ENCODE measurements around the gene FRMD4A. TPM values are rescaled to one million over a fixed set of nuclear protein-coding genes. Genes with fewer than 3 reads are reported as not detected.

Gene FRMD4A
- total RNA-seq, 2 donors from 2014 or later: 18.9 to 46.1 TPM

DNA sequence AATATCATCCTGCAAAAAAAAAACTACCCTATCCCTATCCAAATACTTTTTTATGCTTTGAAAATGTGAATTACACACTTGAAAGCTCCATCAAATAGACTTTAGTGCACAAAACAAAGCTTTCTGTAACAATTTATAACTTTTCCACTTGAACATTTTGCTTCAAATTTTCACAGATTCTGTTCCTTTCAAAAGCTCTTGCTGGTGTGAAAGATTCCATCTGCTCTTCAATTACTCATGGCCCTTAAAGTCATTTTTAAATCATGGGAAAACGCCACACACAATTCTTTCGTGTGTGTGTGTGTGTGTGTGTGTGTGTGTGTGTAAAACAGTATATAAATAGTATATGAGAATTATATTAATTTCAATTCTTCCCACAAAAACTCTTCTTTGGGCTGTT lies 576.4 kb downstream of the FRMD4A start:
- no peak for DNase-seq
- no peak overlapping the region for H3K27ac ChIP-seq
- intact Hi-C loops (cut with DNase I): no loop called here
- WGBS, 2 donors: 74 to 81% methylated on average over 2 of the region's 2 CpGs
- no peak for TF ChIP-seq POLR2A (IDR thresholded peaks at IDR 0.05)
- TF ChIP-seq, protein P1, sequence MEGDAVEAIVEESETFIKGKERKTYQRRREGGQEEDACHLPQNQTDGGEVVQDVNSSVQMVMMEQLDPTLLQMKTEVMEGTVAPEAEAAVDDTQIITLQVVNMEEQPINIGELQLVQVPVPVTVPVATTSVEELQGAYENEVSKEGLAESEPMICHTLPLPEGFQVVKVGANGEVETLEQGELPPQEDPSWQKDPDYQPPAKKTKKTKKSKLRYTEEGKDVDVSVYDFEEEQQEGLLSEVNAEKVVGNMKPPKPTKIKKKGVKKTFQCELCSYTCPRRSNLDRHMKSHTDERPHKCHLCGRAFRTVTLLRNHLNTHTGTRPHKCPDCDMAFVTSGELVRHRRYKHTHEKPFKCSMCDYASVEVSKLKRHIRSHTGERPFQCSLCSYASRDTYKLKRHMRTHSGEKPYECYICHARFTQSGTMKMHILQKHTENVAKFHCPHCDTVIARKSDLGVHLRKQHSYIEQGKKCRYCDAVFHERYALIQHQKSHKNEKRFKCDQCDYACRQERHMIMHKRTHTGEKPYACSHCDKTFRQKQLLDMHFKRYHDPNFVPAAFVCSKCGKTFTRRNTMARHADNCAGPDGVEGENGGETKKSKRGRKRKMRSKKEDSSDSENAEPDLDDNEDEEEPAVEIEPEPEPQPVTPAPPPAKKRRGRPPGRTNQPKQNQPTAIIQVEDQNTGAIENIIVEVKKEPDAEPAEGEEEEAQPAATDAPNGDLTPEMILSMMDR (IDR thresholded peaks at IDR 0.05): no peak
- no peak for ATAC-seq
- H3K4me3 ChIP-seq: no peak overlapping the region
- H3K4me1 ChIP-seq: peaks cover 15% of the 10 kb centered on the region
- H3K27me3 ChIP-seq: no peaks in the 10 kb centered on the region
- H3K9me3 ChIP-seq: no peaks in the 10 kb centered on the region
- no peaks in the 10 kb centered on the region for H3K36me3 ChIP-seq (replicated peaks in 1 of 2; ENCODE audit: insufficient read depth in 1 of 2, low read depth in 2 of 2)

DNA sequence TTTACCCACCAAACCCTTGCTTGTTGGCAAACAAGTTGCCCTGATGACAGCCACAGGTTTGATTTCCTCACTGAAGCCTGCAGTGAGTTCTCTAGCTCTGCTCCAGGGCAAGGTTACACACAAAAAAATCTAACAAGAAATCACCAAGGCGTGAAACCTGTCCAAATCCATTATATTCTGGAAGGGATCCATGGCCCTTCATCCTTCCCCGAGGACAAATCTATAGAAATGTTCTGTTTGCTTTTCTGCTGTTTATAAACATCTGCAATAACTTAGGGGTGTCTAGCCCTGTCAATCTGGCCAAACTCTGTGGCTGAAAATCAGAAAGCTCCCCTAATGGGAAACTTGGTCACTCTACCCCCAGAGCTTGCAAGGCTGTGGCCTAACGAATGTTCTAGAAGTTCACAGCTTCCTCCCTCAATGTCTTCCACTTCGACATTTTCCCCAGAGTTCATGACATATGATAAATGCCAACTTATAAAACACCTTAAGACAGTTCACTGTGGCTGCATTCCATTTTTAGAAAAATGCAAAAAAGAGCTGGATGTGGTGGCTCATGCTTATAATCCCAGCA lies 579.4 kb downstream of the FRMD4A start:
- Histone ChIP-seq H3K4me1 (no peaks in the 10 kb centered on the region), H3K4me3 (no peak overlapping the region), H3K27me3 (no peaks in the 10 kb centered on the region), H3K9me3 (no peaks in the 10 kb centered on the region), H3K27ac (peak overlapping the region in 2 of 4 donors; percentile 7 to 32), H3K36me3 (replicated peaks in 1 of 2; ENCODE audit: insufficient read depth in 1 of 2, low read depth in 2 of 2) (no peaks in the 10 kb centered on the region)
- TF ChIP-seq, protein P1 (IDR thresholded peaks at IDR 0.05): no peak
- TF ChIP-seq POLR2A (IDR thresholded peaks at IDR 0.05): no peak
- WGBS, 2 donors: 79 to 81% methylated on average over 4 of the region's 4 CpGs
- intact Hi-C loops (cut with DNase I): no loop called here
- ATAC-seq (no peak), DNase-seq (no peak)

DNA sequence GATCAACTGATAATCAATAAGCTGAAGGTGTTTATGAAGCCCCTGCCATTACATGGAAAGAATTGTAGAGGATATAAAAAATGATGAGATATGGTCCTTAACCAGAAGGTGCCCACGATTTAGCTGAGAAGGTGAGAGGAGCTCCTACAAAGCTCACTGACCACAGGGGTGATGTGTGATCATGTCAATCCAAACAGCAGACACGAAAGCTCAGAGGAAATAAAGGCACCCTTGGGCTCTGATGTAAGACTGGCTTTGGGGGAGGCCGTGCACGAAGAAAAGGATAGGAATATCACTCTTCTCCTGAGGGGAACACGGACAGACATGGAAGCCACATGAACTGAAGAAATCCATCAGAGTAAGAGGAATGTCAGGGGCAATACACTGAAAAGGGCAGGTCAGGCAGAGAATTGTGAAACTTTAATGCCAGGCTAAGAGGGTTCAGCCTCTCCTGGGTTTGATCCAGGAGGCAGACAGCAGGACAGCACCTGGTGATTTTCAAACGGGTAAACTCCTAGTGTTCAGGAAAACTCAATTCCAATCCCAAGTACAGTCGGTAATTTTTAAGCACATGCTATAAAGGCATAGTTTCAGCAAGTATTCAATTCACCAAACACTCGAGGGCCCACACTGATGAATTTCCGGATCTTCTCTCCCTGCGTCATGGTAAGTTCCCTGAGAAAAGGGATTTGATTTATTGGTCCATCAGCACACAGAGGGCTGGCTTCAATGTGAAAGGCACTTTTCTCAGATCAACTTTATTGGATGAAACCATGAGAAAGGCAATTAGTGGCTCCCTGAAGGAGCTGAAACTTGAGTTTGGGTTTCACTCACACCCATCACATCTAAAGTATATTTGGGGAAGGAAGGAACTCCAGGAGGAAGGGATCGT lies 580.2 kb downstream of the FRMD4A start:
- WGBS, 2 donors: 67 to 70% methylated on average over 11 of the region's 11 CpGs
- no peak overlapping the region for H3K4me3 ChIP-seq
- no peaks in the 10 kb centered on the region for H3K4me1 ChIP-seq
- no peaks in the 10 kb centered on the region for H3K9me3 ChIP-seq
- peak overlapping the region in 2 of 4 donors; percentile 7 to 32 for H3K27ac ChIP-seq
- intact Hi-C loops (cut with DNase I): no loop called here
- no peaks in the 10 kb centered on the region for H3K36me3 ChIP-seq (replicated peaks in 1 of 2; ENCODE audit: insufficient read depth in 1 of 2, low read depth in 2 of 2)
- no peak for DNase-seq
- H3K27me3 ChIP-seq: no peaks in the 10 kb centered on the region
- TF ChIP-seq POLR2A (IDR thresholded peaks at IDR 0.05): no peak
- TF ChIP-seq, protein P1 (IDR thresholded peaks at IDR 0.05): no peak
- no peak for ATAC-seq

DNA sequence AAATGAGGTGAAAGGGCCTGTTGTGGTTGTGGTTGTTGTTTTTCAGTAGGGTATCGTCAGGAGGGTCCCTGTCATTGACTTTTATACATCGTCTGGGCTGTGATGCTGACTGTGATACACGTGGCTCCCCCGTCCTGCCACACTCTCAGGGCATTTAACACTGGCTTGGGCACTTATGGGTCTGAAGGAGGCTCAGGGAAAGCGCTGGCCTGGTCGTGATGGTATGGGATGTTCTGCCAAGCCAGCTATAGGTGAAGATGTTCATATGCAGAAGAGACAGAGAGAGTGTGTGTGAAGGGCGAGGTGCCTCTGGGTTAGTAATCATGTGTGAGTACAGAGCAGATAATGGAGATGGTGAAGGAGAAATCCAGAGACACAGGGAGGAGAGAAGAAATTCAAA lies 585.5 kb downstream of the FRMD4A start:
- no peaks in the 10 kb centered on the region for H3K36me3 ChIP-seq (replicated peaks in 1 of 2; ENCODE audit: insufficient read depth in 1 of 2, low read depth in 2 of 2)
- DNase-seq (no peak), ATAC-seq (no peak)
- no peak for TF ChIP-seq POLR2A (IDR thresholded peaks at IDR 0.05)
- TF ChIP-seq, protein P1 (IDR thresholded peaks at IDR 0.05): no peak
- intact Hi-C loops (cut with DNase I): no loop called here
- H3K27me3 ChIP-seq: no peaks in the 10 kb centered on the region
- H3K27ac ChIP-seq: no peak overlapping the region
- no peaks in the 10 kb centered on the region for H3K4me1 ChIP-seq
- no peak overlapping the region for H3K4me3 ChIP-seq
- WGBS, 2 donors: 73 to 86% methylated on average over 7 of the region's 7 CpGs
- H3K9me3 ChIP-seq: no peaks in the 10 kb centered on the region
